HEK293 (cell line): ENCODE data around the gene SLC8A1.

Source experiments
- CTCF ChIA-PET: fragments of 350-600 bp; formaldehyde crosslinking; extraction: SDS; loops from one replicate; lab custom pipeline; 2021; ENCODE audit warnings: antibody characterized with exemption; lab: Yijun Ruan, JAX
- POLR2A ChIA-PET: fragments of 300-600 bp; formaldehyde crosslinking; extraction: SDS; loops from one replicate; lab custom pipeline; 2020; ENCODE audit warnings: antibody characterized with exemption, inconsistent platforms; lab: Yijun Ruan, JAX
- H3K27ac ChIP-seq: fragments of 200-500 bp; sonication (Bioruptor generic); 2 replicates; pipeline ENCODE4 v1.5.1; 2014; ENCODE audit warnings: low read depth, low read length, control low read depth, inconsistent platforms; ENCODE audit errors: extremely low read depth
- H3K36me3 ChIP-seq, 2 experiments: fragments of 200-500 bp in 1 of 2; sonication (Bioruptor generic) in 1 of 2; 1 replicate in 1 of 2; 2 replicates in 1 of 2; pipeline ENCODE4 v1.5.1; 2014 to 2017; ENCODE audit warnings: inconsistent platforms in 2 of 2, low read length in 2 of 2; ENCODE audit not compliant: control insufficient read depth in 2 of 2, insufficient read depth in 1 of 2
- H3K4me1 ChIP-seq: fragments of 200-500 bp; sonication (Bioruptor generic); 2 replicates; pipeline ENCODE4 v1.5.1; 2014; ENCODE audit warnings: mild to moderate bottlenecking, low read length, inconsistent platforms; ENCODE audit not compliant: control insufficient read depth, insufficient read depth
- H3K4me3 ChIP-seq: 2 replicates; pipeline ENCODE4 v1.5.1; 2011; ENCODE audit warnings: low read depth, mild to moderate bottlenecking, control low read depth, low read length, moderate library complexity
- H3K9me3 ChIP-seq: fragments of 200-500 bp; sonication (Bioruptor generic); 2 replicates; pipeline ENCODE4 v1.5.1; 2014; ENCODE audit warnings: low read depth, low read length, inconsistent platforms; ENCODE audit not compliant: control insufficient read depth, insufficient read depth
- BCL11A ChIP-seq: fragments of 450-650 bp; formaldehyde crosslinking; IDR thresholded peaks from 2 replicates; pipeline ENCODE4 v1.5.1; 2016; ENCODE audit warnings: low read depth, missing biosample characterization, missing genetic modification characterization
- IKZF3 ChIP-seq: fragments of 450-650 bp; IDR thresholded peaks from 2 replicates; pipeline ENCODE4 v1.5.0; 2018; ENCODE audit warnings: missing biosample characterization, mild to moderate bottlenecking, missing genetic modification characterization, moderate library complexity
- KLF1 ChIP-seq: fragments of 450-650 bp; formaldehyde crosslinking; IDR thresholded peaks from 2 replicates; pipeline ENCODE4 v1.5.1; 2016; ENCODE audit warnings: missing biosample characterization, missing genetic modification characterization
- KLF16 ChIP-seq: fragments of 450-650 bp; formaldehyde crosslinking; IDR thresholded peaks from 2 replicates; pipeline ENCODE4 v1.5.1; 2017; ENCODE audit warnings: missing biosample characterization, missing genetic modification characterization
- SCRT2 ChIP-seq: fragments of 450-650 bp; formaldehyde crosslinking; IDR thresholded peaks from 2 replicates; pipeline ENCODE4 v1.5.1; 2016; ENCODE audit warnings: missing biosample characterization, missing genetic modification characterization
- SP7 ChIP-seq: fragments of 450-650 bp; formaldehyde crosslinking; IDR thresholded peaks from 2 replicates; pipeline ENCODE4 v1.5.1; 2016; ENCODE audit warnings: missing biosample characterization, missing genetic modification characterization
- YY2 ChIP-seq: fragments of 450-650 bp; formaldehyde crosslinking; IDR thresholded peaks from 2 replicates; pipeline ENCODE4 v1.5.1; 2016; ENCODE audit warnings: missing biosample characterization, missing genetic modification characterization
- ZBTB48 ChIP-seq: fragments of 450-650 bp; formaldehyde crosslinking; IDR thresholded peaks from 2 replicates; pipeline ENCODE4 v1.5.1; 2016; ENCODE audit warnings: missing biosample characterization, missing genetic modification characterization
- ZEB2 ChIP-seq: fragments of 450-650 bp; formaldehyde crosslinking; IDR thresholded peaks from 2 replicates; pipeline ENCODE4 v1.5.1; 2016; ENCODE audit warnings: missing biosample characterization, missing genetic modification characterization
- ZNF133 ChIP-seq: fragments of 450-650 bp; formaldehyde crosslinking; IDR thresholded peaks from 2 replicates; pipeline ENCODE4 v1.5.1; 2016; ENCODE audit warnings: missing biosample characterization, missing genetic modification characterization
- ZNF138 ChIP-seq: fragments of 450-650 bp; formaldehyde crosslinking; IDR thresholded peaks from 2 replicates; pipeline ENCODE4 v1.5.1; 2016; ENCODE audit warnings: missing biosample characterization, missing genetic modification characterization, borderline replicate concordance
- ZNF19 ChIP-seq: fragments of 450-650 bp; formaldehyde crosslinking; IDR thresholded peaks from 2 replicates; pipeline ENCODE4; 2016; ENCODE audit warnings: missing biosample characterization, missing genetic modification characterization, low read depth
- ZNF239 ChIP-seq: fragments of 450-650 bp; formaldehyde crosslinking; IDR thresholded peaks from 2 replicates; pipeline ENCODE4 v1.5.1; 2016; ENCODE audit warnings: missing biosample characterization, missing genetic modification characterization
- ZNF274 ChIP-seq, 2 experiments: fragments of 200-500 bp in 1 of 2; fragments of 450-650 bp in 1 of 2; sonication (Bioruptor generic) in 1 of 2; formaldehyde crosslinking in 1 of 2; IDR thresholded peaks; 2 replicates each; pipeline versions ENCODE4 v1.5.1 to v1.6.1; 2014 to 2016; ENCODE audit warnings: borderline replicate concordance in 1 of 2, inconsistent platforms in 1 of 2, low read length in 1 of 2, missing biosample characterization in 1 of 2, missing genetic modification characterization in 1 of 2
- ZNF302 ChIP-seq: fragments of 450-650 bp; formaldehyde crosslinking; IDR thresholded peaks from 2 replicates; pipeline ENCODE4 v1.5.1; 2016; ENCODE audit warnings: missing biosample characterization, missing genetic modification characterization, low read depth
- ZNF416 ChIP-seq: fragments of 450-650 bp; formaldehyde crosslinking; IDR thresholded peaks from 2 replicates; pipeline ENCODE4 v1.5.1; 2016; ENCODE audit warnings: missing biosample characterization, missing genetic modification characterization
- ZNF501 ChIP-seq: fragments of 450-650 bp; formaldehyde crosslinking; IDR thresholded peaks from 2 replicates; pipeline ENCODE4 v1.5.1; 2016; ENCODE audit warnings: missing biosample characterization, missing genetic modification characterization
- ZNF529 ChIP-seq: fragments of 450-650 bp; formaldehyde crosslinking; IDR thresholded peaks from 2 replicates; pipeline ENCODE4 v1.5.1; 2017; ENCODE audit warnings: missing genetic modification characterization, missing biosample characterization; ENCODE audit not compliant: insufficient replicate concordance
- ZNF560 ChIP-seq: fragments of 450-650 bp; formaldehyde crosslinking; IDR thresholded peaks from 2 replicates; pipeline ENCODE4 v1.5.1; 2017; ENCODE audit warnings: missing biosample characterization, missing genetic modification characterization, borderline replicate concordance
- ZNF585B ChIP-seq: fragments of 450-650 bp; formaldehyde crosslinking; IDR thresholded peaks from 2 replicates; pipeline ENCODE4 v1.5.1; 2016; ENCODE audit warnings: missing biosample characterization, missing genetic modification characterization
- ZNF623 ChIP-seq: fragments of 450-650 bp; formaldehyde crosslinking; IDR thresholded peaks from 2 replicates; pipeline ENCODE4 v1.5.1; 2016; ENCODE audit warnings: missing biosample characterization, missing genetic modification characterization
- ZNF677 ChIP-seq: fragments of 450-650 bp; IDR thresholded peaks from 2 replicates; pipeline ENCODE4 v1.5.0; 2018; ENCODE audit warnings: missing biosample characterization, mild to moderate bottlenecking, missing genetic modification characterization, moderate library complexity
- ZNF791 ChIP-seq: fragments of 450-650 bp; formaldehyde crosslinking; IDR thresholded peaks from 2 replicates; pipeline ENCODE4 v1.5.1; 2016; ENCODE audit warnings: missing biosample characterization, missing genetic modification characterization
- ZNF837 ChIP-seq: fragments of 450-650 bp; formaldehyde crosslinking; IDR thresholded peaks from 2 replicates; pipeline ENCODE4 v1.5.1; 2016; ENCODE audit warnings: missing biosample characterization, missing genetic modification characterization
- TF ChIP-seq, protein P1 (sequence below): fragments of 450-650 bp; formaldehyde crosslinking; IDR thresholded peaks from 2 replicates; pipeline ENCODE4 v1.5.1; 2016; ENCODE audit warnings: missing biosample characterization, missing genetic modification characterization
- TF ChIP-seq, protein P2 (sequence below): fragments of 450-650 bp; formaldehyde crosslinking; IDR thresholded peaks from 2 replicates; pipeline ENCODE4 v1.5.1; 2016; ENCODE audit warnings: missing biosample characterization, missing genetic modification characterization, low read depth
- TF ChIP-seq, protein P3 (sequence below): fragments of 450-650 bp; formaldehyde crosslinking; IDR thresholded peaks from 2 replicates; pipeline ENCODE4 v1.5.1; 2016; ENCODE audit warnings: missing biosample characterization, missing genetic modification characterization
- TF ChIP-seq, protein P4 (sequence below): fragments of 450-650 bp; formaldehyde crosslinking; IDR thresholded peaks from 2 replicates; pipeline ENCODE4 v1.5.1; 2016; ENCODE audit warnings: missing biosample characterization, missing genetic modification characterization

SLC8A1 gene

DNA sequence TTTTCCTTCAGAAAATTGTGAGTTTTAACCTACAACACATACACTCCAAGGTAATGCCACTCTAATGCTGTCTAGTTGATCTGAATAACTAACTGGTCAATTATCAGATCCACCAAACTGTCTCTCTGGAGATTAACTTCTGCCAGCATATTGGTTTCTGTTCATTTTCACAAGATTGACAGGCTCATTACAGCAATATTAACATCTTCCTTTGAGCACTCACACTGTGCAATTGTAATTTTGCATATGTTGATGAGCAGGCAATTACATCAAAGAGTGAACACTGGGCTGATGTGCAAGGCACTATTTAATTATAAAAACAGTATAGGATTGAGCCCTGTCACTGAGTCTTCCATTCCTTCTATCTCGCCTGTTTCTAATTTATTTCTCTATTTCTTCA is 197.3 kb downstream of the SLC8A1 start (continued):
- TF ChIP-seq, protein P1, sequence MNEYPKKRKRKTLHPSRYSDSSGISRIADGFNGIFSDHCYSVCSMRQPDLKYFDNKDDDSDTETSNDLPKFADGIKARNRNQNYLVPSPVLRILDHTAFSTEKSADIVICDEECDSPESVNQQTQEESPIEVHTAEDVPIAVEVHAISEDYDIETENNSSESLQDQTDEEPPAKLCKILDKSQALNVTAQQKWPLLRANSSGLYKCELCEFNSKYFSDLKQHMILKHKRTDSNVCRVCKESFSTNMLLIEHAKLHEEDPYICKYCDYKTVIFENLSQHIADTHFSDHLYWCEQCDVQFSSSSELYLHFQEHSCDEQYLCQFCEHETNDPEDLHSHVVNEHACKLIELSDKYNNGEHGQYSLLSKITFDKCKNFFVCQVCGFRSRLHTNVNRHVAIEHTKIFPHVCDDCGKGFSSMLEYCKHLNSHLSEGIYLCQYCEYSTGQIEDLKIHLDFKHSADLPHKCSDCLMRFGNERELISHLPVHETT (tag by site-specific recombination): no peak
- TF ChIP-seq IKZF3 (tag by site-specific recombination) (no peak), ZNF501 (no peak), BCL11A (tag by site-specific recombination) (no peak)
- TF ChIP-seq, protein P2, sequence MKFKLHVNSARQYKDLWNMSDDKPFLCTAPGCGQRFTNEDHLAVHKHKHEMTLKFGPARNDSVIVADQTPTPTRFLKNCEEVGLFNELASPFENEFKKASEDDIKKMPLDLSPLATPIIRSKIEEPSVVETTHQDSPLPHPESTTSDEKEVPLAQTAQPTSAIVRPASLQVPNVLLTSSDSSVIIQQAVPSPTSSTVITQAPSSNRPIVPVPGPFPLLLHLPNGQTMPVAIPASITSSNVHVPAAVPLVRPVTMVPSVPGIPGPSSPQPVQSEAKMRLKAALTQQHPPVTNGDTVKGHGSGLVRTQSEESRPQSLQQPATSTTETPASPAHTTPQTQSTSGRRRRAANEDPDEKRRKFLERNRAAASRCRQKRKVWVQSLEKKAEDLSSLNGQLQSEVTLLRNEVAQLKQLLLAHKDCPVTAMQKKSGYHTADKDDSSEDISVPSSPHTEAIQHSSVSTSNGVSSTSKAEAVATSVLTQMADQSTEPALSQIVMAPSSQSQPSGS: no peak

DNA sequence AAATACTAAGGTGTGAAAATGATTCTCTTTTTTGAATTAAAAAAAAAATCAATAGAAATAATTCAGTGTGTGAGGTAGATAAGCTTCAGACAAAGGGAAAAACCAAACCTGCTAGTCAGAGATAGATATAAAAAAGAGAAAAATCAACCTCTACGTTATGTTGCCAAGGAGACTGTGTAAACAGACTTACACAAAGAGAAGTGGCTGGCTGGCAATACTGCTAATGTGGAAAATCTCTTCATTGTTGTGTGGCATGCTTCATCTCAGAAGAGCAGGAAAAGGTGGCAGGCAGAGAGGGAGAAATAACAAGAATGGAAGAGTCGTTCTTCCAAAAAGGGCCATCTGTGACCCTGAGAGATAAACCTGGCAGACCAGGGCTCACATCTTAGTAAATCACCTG is 200.8 kb downstream of the SLC8A1 start:
- ChIA-PET CTCF (no interaction called here), POLR2A (no interaction called here)
- no peak overlapping the region for H3K4me3 ChIP-seq
- no peak overlapping the region for H3K27ac ChIP-seq
- TF ChIP-seq SCRT2 (tag by site-specific recombination): no peak
- no peak for TF ChIP-seq ZNF239 (tag by site-specific recombination)
- no peak for TF ChIP-seq ZNF302 (tag by site-specific recombination)
- no peak for TF ChIP-seq ZNF837 (tag by site-specific recombination)
- TF ChIP-seq ZNF677: no peak
- no peak for TF ChIP-seq KLF16 (tag by site-specific recombination)
- no peak for TF ChIP-seq YY2 (tag by site-specific recombination)
- TF ChIP-seq ZEB2: no peak
- no peak for TF ChIP-seq ZNF133 (tag by site-specific recombination)
- TF ChIP-seq SP7 (tag by site-specific recombination): no peak
- TF ChIP-seq ZNF623 (tag by site-specific recombination): no peak
- no peak for TF ChIP-seq ZNF560 (tag by site-specific recombination)
- TF ChIP-seq, protein P3, sequence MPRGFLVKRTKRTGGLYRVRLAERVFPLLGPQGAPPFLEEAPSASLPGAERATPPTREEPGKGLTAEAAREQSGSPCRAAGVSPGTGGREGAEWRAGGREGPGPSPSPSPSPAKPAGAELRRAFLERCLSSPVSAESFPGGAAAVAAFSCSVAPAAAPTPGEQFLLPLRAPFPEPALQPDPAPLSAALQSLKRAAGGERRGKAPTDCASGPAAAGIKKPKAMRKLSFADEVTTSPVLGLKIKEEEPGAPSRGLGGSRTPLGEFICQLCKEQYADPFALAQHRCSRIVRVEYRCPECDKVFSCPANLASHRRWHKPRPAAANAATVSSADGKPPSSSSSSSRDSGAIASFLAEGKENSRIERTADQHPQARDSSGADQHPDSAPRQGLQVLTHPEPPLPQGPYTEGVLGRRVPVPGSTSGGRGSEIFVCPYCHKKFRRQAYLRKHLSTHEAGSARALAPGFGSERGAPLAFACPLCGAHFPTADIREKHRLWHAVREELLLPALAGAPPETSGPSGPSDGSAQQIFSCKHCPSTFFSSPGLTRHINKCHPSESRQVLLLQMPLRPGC (tag by site-specific recombination): no peak
- H3K4me1 ChIP-seq: no peaks in the 10 kb centered on the region
- H3K9me3 ChIP-seq: no peaks in the 10 kb centered on the region
- H3K36me3 ChIP-seq: no peaks in the 10 kb centered on the region

DNA sequence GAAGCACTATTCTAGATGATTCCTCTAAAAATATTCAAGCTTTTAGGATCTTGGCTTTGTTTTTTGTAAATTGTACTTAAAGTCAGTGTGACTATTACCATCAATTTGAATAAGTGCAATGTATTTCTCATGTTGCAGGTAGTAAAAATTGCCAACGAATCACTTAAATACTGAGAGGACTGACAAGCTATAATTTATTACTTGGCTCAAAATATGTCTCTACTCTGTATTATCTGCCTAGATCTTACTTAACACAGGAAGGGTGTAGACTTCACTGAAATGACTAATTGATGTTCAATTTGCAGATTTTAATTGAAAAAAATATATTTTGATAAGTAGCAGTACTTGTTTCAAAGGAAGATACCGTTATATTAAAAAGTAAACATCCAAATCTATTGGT is 202.3 kb downstream of the SLC8A1 start:
- CTCF ChIA-PET: interaction anchor here (0.6 kb wide), 1 partner anchor 10 kb away, joined by 3 read pairs; no protein-coding TSS in a partner anchor
- no peaks in the 10 kb centered on the region for H3K36me3 ChIP-seq
- H3K4me3 ChIP-seq: no peak overlapping the region
- POLR2A ChIA-PET: no interaction called here
- H3K4me1 ChIP-seq: no peaks in the 10 kb centered on the region
- no peak overlapping the region for H3K27ac ChIP-seq
- H3K9me3 ChIP-seq: no peaks in the 10 kb centered on the region
- TF ChIP-seq ZBTB48 (tag by site-specific recombination) (no peak), ZNF416 (no peak), ZNF585B (no peak), ZNF529 (tag by site-specific recombination) (no peak), ZNF19 (tag by site-specific recombination) (no peak), ZNF274 (IDR thresholded peaks at IDR 0.05; ENCODE audit: low read length) (no peak), ZNF274 (tag by site-specific recombination; IDR thresholded peaks at IDR 0.05; ENCODE audit: borderline replicate concordance) (no peak), ZNF791 (tag by site-specific recombination) (no peak), KLF1 (tag by site-specific recombination) (no peak), ZNF138 (tag by site-specific recombination) (no peak)
- TF ChIP-seq, protein P4, sequence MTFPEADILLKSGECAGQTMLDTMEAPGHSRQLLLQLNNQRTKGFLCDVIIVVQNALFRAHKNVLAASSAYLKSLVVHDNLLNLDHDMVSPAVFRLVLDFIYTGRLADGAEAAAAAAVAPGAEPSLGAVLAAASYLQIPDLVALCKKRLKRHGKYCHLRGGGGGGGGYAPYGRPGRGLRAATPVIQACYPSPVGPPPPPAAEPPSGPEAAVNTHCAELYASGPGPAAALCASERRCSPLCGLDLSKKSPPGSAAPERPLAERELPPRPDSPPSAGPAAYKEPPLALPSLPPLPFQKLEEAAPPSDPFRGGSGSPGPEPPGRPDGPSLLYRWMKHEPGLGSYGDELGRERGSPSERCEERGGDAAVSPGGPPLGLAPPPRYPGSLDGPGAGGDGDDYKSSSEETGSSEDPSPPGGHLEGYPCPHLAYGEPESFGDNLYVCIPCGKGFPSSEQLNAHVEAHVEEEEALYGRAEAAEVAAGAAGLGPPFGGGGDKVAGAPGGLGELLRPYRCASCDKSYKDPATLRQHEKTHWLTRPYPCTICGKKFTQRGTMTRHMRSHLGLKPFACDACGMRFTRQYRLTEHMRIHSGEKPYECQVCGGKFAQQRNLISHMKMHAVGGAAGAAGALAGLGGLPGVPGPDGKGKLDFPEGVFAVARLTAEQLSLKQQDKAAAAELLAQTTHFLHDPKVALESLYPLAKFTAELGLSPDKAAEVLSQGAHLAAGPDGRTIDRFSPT (tag by site-specific recombination): no peak
